CD4-positive, alpha-beta memory T cell (primary cell): ENCODE results near the gene NENF. TPM values are rescaled to one million over a fixed set of nuclear protein-coding genes. Genes with fewer than 3 reads are reported as not detected.

Experiments
- CTCF ChIA-PET: fragments of 350-600 bp; sonication (Branson Sonifier 250); formaldehyde crosslinking; loops from one replicate; lab custom pipeline; 2021; ENCODE audit warnings: inconsistent platforms; ENCODE audit not compliant: partially characterized antibody; lab: Charles Lee
- POLR2A ChIA-PET: fragments of 350-600 bp; sonication (Branson Sonifier 250); formaldehyde crosslinking; loops from one replicate; lab custom pipeline; 2021; ENCODE audit not compliant: partially characterized antibody; lab: Charles Lee
- DNase-seq, 5 donors: peaks; one replicate each; pipeline versions ENCODE4 v3.0.0 to v3.0.0-alpha.2; 2020 to 2022; ENCODE audit warnings: mixed read lengths in 1 of 5
- H3K27ac ChIP-seq: one replicate; pipeline ENCODE4 v1.7.0; 2013; ENCODE audit warnings: low read depth, low read length
- H3K27me3 ChIP-seq: 2 replicates; pipeline ENCODE4 v1.7.0; 2013; ENCODE audit warnings: mild to moderate bottlenecking, low read length, moderate library complexity; ENCODE audit not compliant: insufficient read depth
- H3K36me3 ChIP-seq: 2 replicates; pipeline ENCODE4 v1.7.0; 2013; ENCODE audit warnings: mild to moderate bottlenecking, low read length, moderate library complexity; ENCODE audit not compliant: insufficient read depth
- H3K4me1 ChIP-seq: 2 replicates; pipeline ENCODE4 v1.7.0; 2013; ENCODE audit warnings: mild to moderate bottlenecking, low read length, moderate library complexity; ENCODE audit not compliant: insufficient read depth
- H3K4me3 ChIP-seq, 2 donors: one replicate each; pipeline ENCODE4 v1.7.0; 2013; ENCODE audit warnings: low read length in 2 of 2, mild to moderate bottlenecking in 1 of 2
- H3K9me3 ChIP-seq, 2 donors: one replicate each; pipeline ENCODE4 v1.7.0; 2013; ENCODE audit warnings: low read length in 2 of 2, control low read depth in 1 of 2; ENCODE audit not compliant: control insufficient read depth in 1 of 2
- H3K27ac Mint-ChIP-seq, 7 donors: one replicate each; pipeline ENCODE4 v1.8.0; 2020 to 2021; ENCODE audit warnings: mixed read lengths in 7 of 7, mild to moderate bottlenecking in 6 of 7, inconsistent platforms in 3 of 7, moderate library complexity in 3 of 7
- H3K27me3 Mint-ChIP-seq, 2 donors: one replicate each; pipeline ENCODE4 v1.8.0; 2020 to 2021; ENCODE audit warnings: mixed read lengths in 2 of 2
- H3K36me3 Mint-ChIP-seq, 2 donors: one replicate each; pipeline ENCODE4 v1.8.0; 2020 to 2021; ENCODE audit warnings: mixed read lengths in 2 of 2, inconsistent platforms in 1 of 2, mild to moderate bottlenecking in 1 of 2
- H3K4me1 Mint-ChIP-seq, 4 donors: one replicate each; pipeline ENCODE4 v1.8.0; 2020 to 2021; ENCODE audit warnings: mixed read lengths in 4 of 4, mild to moderate bottlenecking in 1 of 4
- H3K4me3 Mint-ChIP-seq, 8 donors: one replicate each; pipeline ENCODE4 v1.8.0; 2020 to 2021; ENCODE audit warnings: mixed read lengths in 8 of 8, mild to moderate bottlenecking in 7 of 8, moderate library complexity in 6 of 8, inconsistent platforms in 3 of 8
- H3K9me3 Mint-ChIP-seq, 8 donors: one replicate each; pipeline ENCODE4 v1.8.0; 2020 to 2021; ENCODE audit warnings: mixed read lengths in 8 of 8, mild to moderate bottlenecking in 5 of 8, inconsistent platforms in 3 of 8, moderate library complexity in 1 of 8
- intact Hi-C: fragments of 100-400 bp; cut with micrococcal nuclease; formaldehyde crosslinking; loops from one replicate; pipeline ENCODE4 v1.15.1; 2023
- polyA plus RNA-seq, 2 donors: library from polyadenylated mRNA; unstranded; fragments of 300-500 nt; fragmentation: Illumina TruSeq; gene quantifications; one replicate each; pipeline ENCODE4 v1.2.3, GENCODE V29; 2021
- total RNA-seq, 2 experiments: library from RNA; stranded (reverse); gene quantifications; one replicate each; pipeline ENCODE4 v1.2.3, GENCODE V29; 2021

The NENF gene
- total and polyA plus RNA-seq, 4 experiments from 2014 or later: 18.7 to 76.2 (median 31.8) TPM

GRCh38 chr1:212490276-212490675 lies 57.6 kb downstream of the NENF start:
- Histone ChIP-seq H3K9me3 (no peaks in the 10 kb centered on the region), H3K36me3 (no peaks in the 10 kb centered on the region), H3K27me3 (no peaks in the 10 kb centered on the region), H3K4me1 (no peaks in the 10 kb centered on the region), H3K27ac (no peak overlapping the region), H3K4me3 (no peak overlapping the region)
- intact Hi-C loops: no loop called here
- Mint-ChIP-seq H3K4me1 (no peaks in the 10 kb centered on the region), H3K27me3 (peaks cover 1 to 2% of the 10 kb centered on the region in 2 donors), H3K9me3 (no peaks in the 10 kb centered on the region), H3K36me3 (no peaks in the 10 kb centered on the region), H3K27ac (no peak overlapping the region), H3K4me3 (no peak overlapping the region)
- DNase-seq: no peak
- ChIA-PET POLR2A (no interaction called here), CTCF (interaction anchor here (1.5 to 2.7 kb wide), 4 partner anchors 10 to 34 kb away, joined by 3 to 11 read pairs (median 4); no protein-coding TSS in a partner anchor)

GRCh38 chr1:212491454-212491853 lies 58.7 kb downstream of the NENF start:
- Mint-ChIP-seq H3K9me3 (no peaks in the 10 kb centered on the region), H3K4me3 (no peak overlapping the region), H3K27me3 (peaks cover 2% of the 10 kb centered on the region in 2 donors), H3K36me3 (no peaks in the 10 kb centered on the region), H3K4me1 (no peaks in the 10 kb centered on the region), H3K27ac (no peak overlapping the region)
- no peak for DNase-seq
- Histone ChIP-seq H3K27ac (no peak overlapping the region), H3K4me3 (no peak overlapping the region), H3K4me1 (no peaks in the 10 kb centered on the region), H3K9me3 (no peaks in the 10 kb centered on the region), H3K27me3 (no peaks in the 10 kb centered on the region), H3K36me3 (no peaks in the 10 kb centered on the region)
- intact Hi-C loops: no loop called here
- ChIA-PET POLR2A (no interaction called here), CTCF (interaction anchor here (1.5 to 2.9 kb wide), 3 partner anchors 12 to 34 kb away, joined by 3 to 17 read pairs (median 5); no protein-coding TSS in a partner anchor)

Other genes starting within 250 kb of the NENF start
- gene PPP2R5A, start 147.5 kb upstream of the NENF start, total RNA-seq: 10 to 100 TPM; 53.8 to 55.0 TPM
- gene PPP2R5A, start 147.5 kb upstream of the NENF start, polyA plus RNA-seq: 10 to 100 TPM; 37.9 to 43.0 TPM
- gene PACC1, start 18.0 kb upstream of the NENF start, total RNA-seq: 10 to 100 TPM in 1 of 2 experiments, 1 to 10 TPM in 1; 9.7 to 12.3 TPM
- 1 to 10 TPM; 8.8 to 9.4 TPM for gene PACC1, start 18.0 kb upstream of the NENF start, polyA plus RNA-seq
- 1 to 10 TPM; 2.7 to 3.1 TPM for gene ATF3, start 175.8 kb downstream of the NENF start, total RNA-seq
- gene ATF3, start 175.8 kb downstream of the NENF start, polyA plus RNA-seq: under 1 TPM in 1 of 2 donors, not detected in 1; 0.09 TPM